WTC11 (cell line): ENCODE data around the gene SORL1. TPM values are rescaled to one million over a fixed set of nuclear protein-coding genes. Genes with fewer than 3 reads are reported as not detected.

Experiments
- ATAC-seq: fragments of 200-7000 bp; cut with Tn5 transposase; 2 replicates; pipeline ENCODE4 v1.10.0; 2021; ENCODE audit warnings: mild to moderate bottlenecking, moderate library complexity
- CTCF ChIA-PET: fragments of 300-600 bp; sonication (Branson Sonifier 250); formaldehyde crosslinking; loops from one replicate; lab custom pipeline; 2021; ENCODE audit warnings: antibody characterized with exemption; lab: Charles Lee
- POLR2A ChIA-PET: fragments of 350-600 bp; sonication (Branson Sonifier 250); formaldehyde crosslinking; loops from one replicate; lab custom pipeline; 2021; ENCODE audit warnings: antibody characterized with exemption; lab: Charles Lee
- DNase-seq: peaks from one replicate; pipeline ENCODE4 v3.0.0; 2021; ENCODE audit warnings: low spot score
- H3K27ac Mint-ChIP-seq: 2 replicates; pipeline ENCODE4 v1.8.0; 2021; ENCODE audit warnings: mixed read lengths
- H3K27me3 Mint-ChIP-seq: 2 replicates; pipeline ENCODE4 v1.8.0; 2021; ENCODE audit warnings: low read depth, mild to moderate bottlenecking, moderate library complexity, mixed read lengths
- H3K36me3 Mint-ChIP-seq: 2 replicates; pipeline ENCODE4 v1.8.0; 2021; ENCODE audit warnings: mixed read lengths
- H3K4me1 Mint-ChIP-seq: 2 replicates; pipeline ENCODE4 v1.8.0; 2022; ENCODE audit warnings: mixed read lengths
- H3K4me3 Mint-ChIP-seq: 2 replicates; pipeline ENCODE4 v1.8.0; 2021; ENCODE audit warnings: mild to moderate bottlenecking, moderate library complexity, mixed read lengths
- H3K9me3 Mint-ChIP-seq: 2 replicates; pipeline ENCODE4 v1.8.0; 2021; ENCODE audit warnings: mixed read lengths
- ATF2 ChIP-seq: sonication (generic); formaldehyde crosslinking; IDR thresholded peaks from 2 replicates; pipeline ENCODE4 v1.8.1; 2022; ENCODE audit warnings: low read depth, missing genetic modification reagents, borderline replicate concordance
- ATF6 ChIP-seq: sonication (generic); formaldehyde crosslinking; IDR thresholded peaks from 2 replicates; pipeline ENCODE4 v1.8.1; 2023; ENCODE audit warnings: mild to moderate bottlenecking, missing genetic modification reagents
- CBFB ChIP-seq: sonication (generic); formaldehyde crosslinking; IDR thresholded peaks from 2 replicates; pipeline ENCODE4 v1.8.1; 2022; ENCODE audit warnings: mild to moderate bottlenecking, low read depth, missing genetic modification reagents
- ESRRA ChIP-seq: sonication (generic); formaldehyde crosslinking; IDR thresholded peaks from 2 replicates; pipeline ENCODE4 v1.8.1; 2022; ENCODE audit warnings: mild to moderate bottlenecking, missing genetic modification reagents, borderline replicate concordance
- FOXP1 ChIP-seq: sonication (generic); formaldehyde crosslinking; IDR thresholded peaks from 2 replicates; pipeline ENCODE4 v1.8.0; 2022; ENCODE audit warnings: missing genetic modification reagents, mild to moderate bottlenecking, moderate library complexity, borderline replicate concordance
- GRHL2 ChIP-seq: fragments of 250-450 bp; sonication (Bioruptor Pico); IDR thresholded peaks from 2 replicates; pipeline ENCODE4 v1.8.0; 2022; ENCODE audit warnings: mild to moderate bottlenecking, moderate library complexity; ENCODE audit not compliant: insufficient replicate concordance, severe bottlenecking
- GTF2I ChIP-seq: fragments of 250-450 bp; sonication (Bioruptor Pico); conservative IDR thresholded peaks from 2 replicates; pipeline ENCODE4 v1.4.0; 2021; ENCODE audit warnings: mild to moderate bottlenecking
- HMGA2 ChIP-seq: fragments of 250-450 bp; sonication (Bioruptor Pico); IDR thresholded peaks from 2 replicates; pipeline ENCODE4 v1.4.0; 2021; ENCODE audit warnings: mild to moderate bottlenecking, moderate library complexity
- IRF1 ChIP-seq: sonication (generic); formaldehyde crosslinking; IDR thresholded peaks from 2 replicates; pipeline ENCODE4 v1.8.0; 2023; ENCODE audit warnings: missing genetic modification reagents
- KAT7 ChIP-seq: sonication (generic); formaldehyde crosslinking; IDR thresholded peaks from 2 replicates; pipeline ENCODE4 v1.8.1; 2023; ENCODE audit warnings: missing genetic modification reagents, mild to moderate bottlenecking, borderline replicate concordance
- MLX ChIP-seq: sonication (generic); formaldehyde crosslinking; IDR thresholded peaks from 2 replicates; pipeline ENCODE4 v1.8.1; 2023; ENCODE audit warnings: mild to moderate bottlenecking, missing genetic modification reagents, moderate library complexity
- NFATC4 ChIP-seq: fragments of 250-450 bp; sonication (Bioruptor Pico); IDR thresholded peaks from 2 replicates; pipeline ENCODE4 v1.9.0; 2021; ENCODE audit warnings: mild to moderate bottlenecking
- NR1H2 ChIP-seq: sonication (generic); formaldehyde crosslinking; IDR thresholded peaks from 2 replicates; pipeline ENCODE4 v1.9.0; 2021; ENCODE audit warnings: mild to moderate bottlenecking, moderate library complexity, missing genetic modification reagents
- NR2C2 ChIP-seq: sonication (generic); formaldehyde crosslinking; IDR thresholded peaks from 2 replicates; pipeline ENCODE4 v1.8.0; 2022; ENCODE audit warnings: mild to moderate bottlenecking, missing genetic modification reagents
- PREB ChIP-seq: sonication (generic); formaldehyde crosslinking; IDR thresholded peaks from 2 replicates; pipeline ENCODE4 v1.8.1; 2022; ENCODE audit warnings: mild to moderate bottlenecking, missing genetic modification reagents, moderate library complexity, borderline replicate concordance
- SMAD4 ChIP-seq: sonication (generic); formaldehyde crosslinking; IDR thresholded peaks from 2 replicates; pipeline ENCODE4 v1.8.0; 2022; ENCODE audit warnings: mild to moderate bottlenecking, missing genetic modification reagents
- SP1 ChIP-seq: sonication (generic); formaldehyde crosslinking; conservative IDR thresholded peaks from 2 replicates; pipeline ENCODE4 v1.8.1; 2022; ENCODE audit warnings: missing genetic modification reagents
- USF2 ChIP-seq: sonication (generic); formaldehyde crosslinking; IDR thresholded peaks from 2 replicates; pipeline ENCODE4 v1.8.1; 2023; ENCODE audit warnings: mild to moderate bottlenecking, missing genetic modification reagents, moderate library complexity
- ZNF121 ChIP-seq: sonication (generic); formaldehyde crosslinking; IDR thresholded peaks from 2 replicates; pipeline ENCODE4 v1.8.0; 2023; ENCODE audit warnings: missing genetic modification reagents
- ZNF219 ChIP-seq: sonication (generic); formaldehyde crosslinking; IDR thresholded peaks from 2 replicates; pipeline ENCODE4 v1.8.0; 2023; ENCODE audit warnings: missing genetic modification reagents, mild to moderate bottlenecking, borderline replicate concordance
- total RNA-seq: library from RNA; stranded (reverse); gene quantifications from 3 replicates; pipeline ENCODE4 v1.2.3, GENCODE V29; 2021

Gene SORL1
- total RNA-seq, 1 experiment from 2014 or later = 87.1 TPM

GRCh38 chr11:121512468-121513465 lies 60.7 kb downstream of the SORL1 start:
- no peak for DNase-seq
- ChIA-PET POLR2A (no interaction called here), CTCF (no interaction called here)
- Mint-ChIP-seq H3K4me3 (no peak overlapping the region), H3K36me3 (peaks cover 57% of the 10 kb centered on the region), H3K9me3 (peaks cover 6% of the 10 kb centered on the region), H3K27ac (0 out of 2 replicates have a peak overlapping the region, but pooled peaks have one; percentile 22), H3K4me1 (peaks cover 11% of the 10 kb centered on the region), H3K27me3 (no peaks in the 10 kb centered on the region)
- TF ChIP-seq SP1 (no peak), FOXP1 (CRISPR knock-in tag) (no peak), SMAD4 (no peak), PREB (CRISPR knock-in tag) (no peak), IRF1 (CRISPR knock-in tag) (no peak), MLX (no peak), GRHL2 (CRISPR knock-in tag) (no peak)
- ATAC-seq = no peak

- Mint-ChIP-seq H3K9me3 (no peaks in the 10 kb centered on the region), H3K27ac (0 out of 2 replicates have a peak overlapping the region, but pooled peaks have one; percentile 32)
- no peak for TF ChIP-seq NFATC4 (CRISPR knock-in tag)
- no peak for TF ChIP-seq NR1H2 (CRISPR knock-in tag)
- TF ChIP-seq USF2 = no peak
- no peak for TF ChIP-seq ATF6 (CRISPR knock-in tag)
- TF ChIP-seq ESRRA (CRISPR knock-in tag) = no peak
- TF ChIP-seq HMGA2 (CRISPR knock-in tag) = no peak
- TF ChIP-seq CBFB = no peak
- TF ChIP-seq ZNF219 = no peak
- no peak for TF ChIP-seq ATF2 (CRISPR knock-in tag)
- no peak for TF ChIP-seq ZNF121 (CRISPR knock-in tag)
- TF ChIP-seq SP1 = no peak
- no peak for TF ChIP-seq NR2C2 (CRISPR knock-in tag)
- TF ChIP-seq GTF2I (CRISPR knock-in tag) = no peak
- no peak for TF ChIP-seq KAT7 (CRISPR knock-in tag)
- TF ChIP-seq, all 79 proteins: peak for 0
- H3K4me3 Mint-ChIP-seq = no peak overlapping the region
- H3K27me3 Mint-ChIP-seq = no peaks in the 10 kb centered on the region
- CTCF ChIA-PET = no interaction called here
- H3K4me1 Mint-ChIP-seq = peaks cover 3% of the 10 kb centered on the region
- no peak for ATAC-seq
- H3K36me3 Mint-ChIP-seq = peaks cover 54% of the 10 kb centered on the region
- POLR2A ChIA-PET = no interaction called here
- no peak for DNase-seq
Measured at GRCh38 chr11:121513807-121514206, 61.7 kb downstream of the SORL1 start.
